Right atrium auricular region (tissue), 2 donors: ENCODE data around the gene ZNF814. TPM values are rescaled to one million over a fixed set of nuclear protein-coding genes. Genes with fewer than 3 reads are reported as not detected.
"Not testable (repeated sequence)": the region's sequence is repeated elsewhere in the genome, so short reads cannot be mapped to it uniquely, and the experiment has no call there.

Source experiments
- DNase-seq: peaks from one replicate; pipeline ENCODE4 v3.0.0-alpha.2; 2019; ENCODE audit warnings: low spot score
- H3K27ac ChIP-seq, 2 donors: fragments of 200-600 bp; sonication (generic); 1 replicate in 1 of 2; 2 replicates in 1 of 2; pipeline ENCODE4 v1.5.1; 2016 to 2019
- H3K27me3 ChIP-seq, 2 donors: fragments of 200-600 bp; sonication (generic); one replicate each; pipeline versions ENCODE4 v1.5.1 to v1.6.0; 2017 to 2019
- H3K36me3 ChIP-seq: fragments of 200-600 bp; sonication (generic); one replicate; pipeline ENCODE4 v1.5.1; 2016
- H3K4me1 ChIP-seq, 2 donors: fragments of 200-600 bp; sonication (generic); one replicate each; pipeline versions ENCODE4 v1.5.1 to v1.6.0; 2017 to 2019
- H3K4me3 ChIP-seq, 2 donors: fragments of 200-600 bp; sonication (generic); 1 replicate in 1 of 2; 2 replicates in 1 of 2; pipeline ENCODE4 v1.5.1; 2017 to 2019; ENCODE audit warnings: mild to moderate bottlenecking in 1 of 2, moderate library complexity in 1 of 2
- H3K9me3 ChIP-seq, 2 donors: fragments of 200-600 bp; sonication (generic); one replicate each; pipeline ENCODE4 v1.5.1; 2019
- total RNA-seq, 2 donors: library from RNA; depleted of rRNA; stranded (reverse); fragments of >200 nt; gene quantifications; one replicate each; pipeline ENCODE4 v1.1.0, GENCODE V29; 2016
- TF ChIP-seq, protein P1 (sequence below), 2 donors: fragments of 200-600 bp; sonication (generic); IDR thresholded peaks; one replicate each; pipeline ENCODE4 v1.5.1; 2019; ENCODE audit warnings: antibody characterized with exemption in 2 of 2

The ZNF814 gene
- total RNA-seq, 2 donors from 2014 or later: 8.7 to 9.2 TPM

- DNase-seq: no peak
- peak overlapping the region; percentile 78 to 92 for H3K4me3 ChIP-seq
- TF ChIP-seq, protein P1, sequence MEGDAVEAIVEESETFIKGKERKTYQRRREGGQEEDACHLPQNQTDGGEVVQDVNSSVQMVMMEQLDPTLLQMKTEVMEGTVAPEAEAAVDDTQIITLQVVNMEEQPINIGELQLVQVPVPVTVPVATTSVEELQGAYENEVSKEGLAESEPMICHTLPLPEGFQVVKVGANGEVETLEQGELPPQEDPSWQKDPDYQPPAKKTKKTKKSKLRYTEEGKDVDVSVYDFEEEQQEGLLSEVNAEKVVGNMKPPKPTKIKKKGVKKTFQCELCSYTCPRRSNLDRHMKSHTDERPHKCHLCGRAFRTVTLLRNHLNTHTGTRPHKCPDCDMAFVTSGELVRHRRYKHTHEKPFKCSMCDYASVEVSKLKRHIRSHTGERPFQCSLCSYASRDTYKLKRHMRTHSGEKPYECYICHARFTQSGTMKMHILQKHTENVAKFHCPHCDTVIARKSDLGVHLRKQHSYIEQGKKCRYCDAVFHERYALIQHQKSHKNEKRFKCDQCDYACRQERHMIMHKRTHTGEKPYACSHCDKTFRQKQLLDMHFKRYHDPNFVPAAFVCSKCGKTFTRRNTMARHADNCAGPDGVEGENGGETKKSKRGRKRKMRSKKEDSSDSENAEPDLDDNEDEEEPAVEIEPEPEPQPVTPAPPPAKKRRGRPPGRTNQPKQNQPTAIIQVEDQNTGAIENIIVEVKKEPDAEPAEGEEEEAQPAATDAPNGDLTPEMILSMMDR (IDR thresholded peaks at IDR 0.05): no peak
- H3K36me3 ChIP-seq: peaks cover under 1% of the 10 kb centered on the region
- H3K4me1 ChIP-seq: peaks cover 0 to 20% of the 10 kb centered on the region in 2 donors
- H3K9me3 ChIP-seq: no peaks in the 10 kb centered on the region
- H3K27ac ChIP-seq: peak overlapping the region; percentile 76 to 78
- H3K27me3 ChIP-seq: no peaks in the 10 kb centered on the region
Observed at GRCh38 chr19:57815247-57816075, 73.4 kb downstream of the ZNF814 start.

DNA sequence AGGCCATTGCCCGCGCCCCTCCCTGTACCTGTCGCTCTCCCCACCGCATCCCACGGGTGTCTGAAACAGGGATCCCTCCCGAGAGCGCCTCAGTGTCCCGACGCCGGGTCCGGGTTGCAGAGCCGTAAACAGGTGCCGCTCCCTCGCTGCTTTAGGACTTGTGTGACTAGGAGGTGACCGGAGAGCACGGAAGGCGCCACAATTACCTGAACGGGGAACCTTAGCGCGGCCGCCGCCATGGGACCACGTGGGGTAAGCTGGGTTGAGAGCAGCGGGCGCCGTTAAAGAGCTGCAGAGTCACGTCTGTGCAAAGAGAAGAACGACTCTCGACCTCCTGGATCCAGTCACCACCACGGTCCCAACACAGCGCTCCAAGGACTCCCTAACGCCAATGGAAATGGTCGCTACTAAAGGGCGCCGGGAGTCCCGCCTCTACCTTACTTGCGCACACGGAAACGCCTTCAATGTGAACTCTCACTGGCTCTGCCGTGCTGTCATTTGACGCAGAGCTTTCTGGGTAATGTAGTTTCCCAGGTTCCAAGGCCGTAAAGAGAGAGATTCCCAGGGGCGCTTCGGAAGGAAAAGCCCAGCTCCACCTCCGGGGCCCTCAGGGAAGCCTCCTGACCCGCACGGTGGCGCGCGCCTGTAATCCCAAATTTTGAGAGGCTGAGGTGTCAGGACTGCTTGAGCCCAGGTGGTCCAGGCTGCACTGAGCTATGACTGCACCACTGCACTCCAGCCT lies 74.2 kb downstream of the ZNF814 start, which contains the start of gene ZNF552:
Gene ZNF552 (minus strand): TSS at position 409 of the 742 bp plus-strand sequence. CDS start 170 bp downstream, at position 239.
- H3K4me3 ChIP-seq: peak within 1 kb of the TSS; percentile 78 to 92
- DNase-seq: peak; percentile 92
- peaks cover 0 to 14% of the 10 kb centered on the region in 2 donors for H3K4me1 ChIP-seq
- H3K9me3 ChIP-seq: no peaks in the 10 kb centered on the region
- H3K27ac ChIP-seq: peak within 1 kb of the TSS; percentile 76 to 78
- H3K36me3 ChIP-seq: peaks cover 8% of the 10 kb centered on the region
- H3K27me3 ChIP-seq: no peaks in the 10 kb centered on the region
- TF ChIP-seq, protein P1 (IDR thresholded peaks at IDR 0.05): no peak

- no peak for DNase-seq
- TF ChIP-seq, protein P1 (IDR thresholded peaks at IDR 0.05): no peak
- H3K27ac ChIP-seq: peak overlapping the region; percentile 76 to 78
Observed at GRCh38 chr19:57813919-57814504, 74.8 kb downstream of the ZNF814 start.

DNA sequence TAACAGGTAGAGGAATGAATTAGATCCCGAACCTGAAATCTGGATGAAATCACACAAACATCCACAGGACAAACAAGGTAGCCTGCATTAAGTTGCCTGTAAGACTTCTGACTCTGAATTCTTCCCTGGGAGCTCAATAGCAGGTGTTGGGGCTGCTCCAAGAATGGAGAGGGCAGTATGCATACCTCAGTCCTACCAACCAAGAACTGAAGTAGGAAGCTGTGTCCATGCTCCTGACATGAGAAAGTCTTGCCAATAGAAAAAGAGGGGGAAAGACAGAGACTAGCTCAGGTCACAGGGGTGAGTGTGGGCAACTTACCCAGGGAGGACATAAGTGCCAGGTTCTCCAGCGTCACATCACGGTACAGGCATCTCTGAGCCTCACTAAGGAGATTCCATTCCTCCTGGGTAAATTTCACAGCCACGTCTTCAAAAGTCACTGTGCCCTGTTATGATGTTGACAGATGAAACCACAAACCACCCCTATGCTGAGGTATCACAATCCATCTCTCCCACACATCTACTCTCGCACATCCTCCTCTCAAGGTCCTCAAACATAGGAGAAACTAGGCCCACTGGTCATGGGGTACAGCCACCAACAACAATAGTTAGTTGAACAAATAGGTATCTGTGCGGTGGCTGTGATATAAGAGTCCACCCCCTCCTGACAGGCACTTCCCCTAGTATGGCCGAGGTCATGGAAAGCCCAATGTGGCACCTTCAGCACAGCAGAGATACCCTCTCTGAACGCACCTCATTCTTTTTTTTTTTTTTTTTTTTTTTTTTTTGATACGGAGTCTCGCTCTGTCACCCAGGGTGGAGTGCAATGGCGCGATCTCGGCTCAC lies 75.6 kb downstream of the ZNF814 start:
- not testable (repeated sequence) for H3K27ac ChIP-seq, H3K9me3 ChIP-seq, H3K27me3 ChIP-seq, DNase-seq, H3K4me3 ChIP-seq
- Histone ChIP-seq H3K4me1 (peaks cover 0 to 14% of the 10 kb centered on the region in 2 donors), H3K36me3 (peaks cover 18% of the 10 kb centered on the region)

More at GRCh38 chr19:57813919-57814504, 74.8 kb downstream of the ZNF814 start:
- no peaks in the 10 kb centered on the region for H3K9me3 ChIP-seq
- H3K27me3 ChIP-seq: no peaks in the 10 kb centered on the region
- H3K4me1 ChIP-seq: peaks cover 0 to 14% of the 10 kb centered on the region in 2 donors
- peak overlapping the region; percentile 78 to 92 for H3K4me3 ChIP-seq
- peaks cover 15% of the 10 kb centered on the region for H3K36me3 ChIP-seq

DNA sequence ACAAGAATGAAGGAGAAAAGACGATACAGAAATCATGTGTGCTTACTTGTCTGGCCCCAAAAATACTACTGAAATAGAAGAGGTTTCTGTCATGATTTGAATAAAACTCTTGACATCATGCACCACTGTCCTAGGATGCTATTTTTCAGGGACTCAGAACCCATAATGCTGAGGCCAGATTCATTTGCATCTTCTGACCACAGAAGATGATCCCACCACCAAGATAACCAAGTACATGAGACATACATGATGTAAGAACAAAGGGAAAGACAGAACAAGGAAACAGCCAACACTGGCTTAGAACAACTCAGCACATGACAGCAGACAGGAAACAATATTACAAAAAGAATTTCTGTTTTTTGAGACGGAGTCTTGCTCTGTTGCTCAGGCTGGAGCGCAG lies 76.6 kb downstream of the ZNF814 start:
- Histone ChIP-seq H3K4me3 (no peak overlapping the region), H3K36me3 (peaks cover 27% of the 10 kb centered on the region), H3K9me3 (no peaks in the 10 kb centered on the region), H3K27me3 (no peaks in the 10 kb centered on the region), H3K27ac (no peak overlapping the region), H3K4me1 (peaks cover 0 to 14% of the 10 kb centered on the region in 2 donors)
- TF ChIP-seq, protein P1 (IDR thresholded peaks at IDR 0.05): no peak
- DNase-seq: no peak

- not testable (repeated sequence) for DNase-seq, H3K9me3 ChIP-seq, H3K4me3 ChIP-seq, H3K27me3 ChIP-seq, H3K27ac ChIP-seq
- Histone ChIP-seq H3K4me1 (peaks cover 0 to 14% of the 10 kb centered on the region in 2 donors), H3K36me3 (peaks cover 27% of the 10 kb centered on the region)
Observed at GRCh38 chr19:57810410-57811295, 78.2 kb downstream of the ZNF814 start.
